MM.1S (cell line): ENCODE measurements around the gene IGSF8.

Experiments used
- CTCF ChIP-seq: fragments of 300-600 bp; sonication (generic); IDR thresholded peaks from 2 replicates; pipeline ENCODE4 v1.5.1; 2016; ENCODE audit warnings: antibody characterized with exemption, low read length, mixed read lengths
- EZH2 ChIP-seq: fragments of 300-600 bp; sonication (generic); optimal IDR thresholded peaks from 2 replicates; pipeline ENCODE3; 2017; ENCODE audit warnings: low read depth, mild to moderate bottlenecking, antibody characterized with exemption, low read length, mixed read lengths

- no peak for TF ChIP-seq CTCF
- TF ChIP-seq EZH2: no peak
These were observed 1.9 kb downstream of the IGSF8 start for GRCh38 chr1:160096274-160097116.
